ENCODE measurements around the gene SMOC2.

DNA sequence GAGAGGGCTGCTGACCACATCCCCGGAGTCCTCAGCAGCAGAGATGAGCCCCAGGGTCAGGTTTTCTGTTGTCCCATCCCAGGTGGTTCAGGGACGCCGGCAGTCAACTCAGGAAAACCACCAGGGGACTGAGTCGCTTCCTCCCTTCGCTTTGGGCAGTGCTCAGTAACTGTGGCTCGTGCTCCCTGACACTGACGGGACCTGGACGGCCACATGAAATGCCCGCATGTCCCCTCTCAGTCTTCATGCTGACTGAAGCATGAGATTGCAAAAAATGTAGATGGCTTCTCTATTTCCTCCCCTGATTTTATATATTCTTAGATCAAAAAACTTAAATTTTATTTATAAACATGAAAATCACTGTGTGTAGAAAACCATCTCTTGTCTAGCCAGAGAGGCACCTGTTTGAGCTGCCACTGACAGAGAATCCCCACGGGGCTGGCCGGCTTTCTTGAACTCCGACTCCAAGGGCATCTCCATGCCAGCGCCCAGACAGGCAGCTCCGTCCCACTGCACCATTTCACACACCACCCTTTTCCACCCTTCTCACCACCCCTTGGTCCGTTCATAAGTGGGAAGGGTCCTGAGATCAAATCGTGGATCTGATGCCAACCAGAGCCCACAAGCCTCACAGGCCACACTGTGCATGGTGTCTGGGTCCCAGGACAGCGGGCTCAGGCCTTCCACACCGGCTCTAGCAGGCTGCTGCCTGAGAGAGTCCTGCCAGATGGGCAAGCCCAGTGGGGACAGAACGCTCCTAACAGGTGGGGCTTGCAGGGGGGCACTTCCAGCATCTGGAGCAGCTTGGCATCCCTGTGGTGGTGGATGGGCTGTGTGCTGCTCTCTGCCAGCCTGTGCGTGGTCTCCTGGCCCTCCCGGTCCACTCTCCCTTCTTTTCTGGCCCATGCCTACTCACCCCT is 98.2 kb downstream of the SMOC2 start:
- TF ChIP-seq RXRA (CRISPR knock-in tag; IDR thresholded peaks at IDR 0.05) (no peak), SNAI1 (CRISPR knock-in tag; IDR thresholded peaks at IDR 0.05; ENCODE audit: borderline replicate concordance) (no peak), GPN1 (CRISPR knock-in tag; IDR thresholded peaks at IDR 0.05; ENCODE audit: borderline replicate concordance) (no peak), POLR2AphosphoS5 (IDR thresholded peaks at IDR 0.05; ENCODE audit: low read depth, low read length) (no peak), STAG1 (CRISPR knock-in tag; IDR thresholded peaks at IDR 0.05) (no peak), GLI4 (CRISPR knock-in tag; IDR thresholded peaks at IDR 0.05; ENCODE audit: borderline replicate concordance) (no peak), NFIC (IDR thresholded peaks at IDR 0.05; ENCODE audit: low read length) (no peak), ASH2L (IDR thresholded peaks at IDR 0.05; ENCODE audit: insufficient read length, low read depth, low read length) (no peak), CHD2 (IDR thresholded peaks at IDR 0.05; ENCODE audit: low read depth, low read length) (no peak), ZNF660 (CRISPR knock-in tag; IDR thresholded peaks at IDR 0.05; ENCODE audit: borderline replicate concordance, low read depth) (no peak), ZNF256 (CRISPR knock-in tag; conservative IDR thresholded peaks at IDR 0.05) (no peak)
- TF ChIP-seq, protein P1, sequence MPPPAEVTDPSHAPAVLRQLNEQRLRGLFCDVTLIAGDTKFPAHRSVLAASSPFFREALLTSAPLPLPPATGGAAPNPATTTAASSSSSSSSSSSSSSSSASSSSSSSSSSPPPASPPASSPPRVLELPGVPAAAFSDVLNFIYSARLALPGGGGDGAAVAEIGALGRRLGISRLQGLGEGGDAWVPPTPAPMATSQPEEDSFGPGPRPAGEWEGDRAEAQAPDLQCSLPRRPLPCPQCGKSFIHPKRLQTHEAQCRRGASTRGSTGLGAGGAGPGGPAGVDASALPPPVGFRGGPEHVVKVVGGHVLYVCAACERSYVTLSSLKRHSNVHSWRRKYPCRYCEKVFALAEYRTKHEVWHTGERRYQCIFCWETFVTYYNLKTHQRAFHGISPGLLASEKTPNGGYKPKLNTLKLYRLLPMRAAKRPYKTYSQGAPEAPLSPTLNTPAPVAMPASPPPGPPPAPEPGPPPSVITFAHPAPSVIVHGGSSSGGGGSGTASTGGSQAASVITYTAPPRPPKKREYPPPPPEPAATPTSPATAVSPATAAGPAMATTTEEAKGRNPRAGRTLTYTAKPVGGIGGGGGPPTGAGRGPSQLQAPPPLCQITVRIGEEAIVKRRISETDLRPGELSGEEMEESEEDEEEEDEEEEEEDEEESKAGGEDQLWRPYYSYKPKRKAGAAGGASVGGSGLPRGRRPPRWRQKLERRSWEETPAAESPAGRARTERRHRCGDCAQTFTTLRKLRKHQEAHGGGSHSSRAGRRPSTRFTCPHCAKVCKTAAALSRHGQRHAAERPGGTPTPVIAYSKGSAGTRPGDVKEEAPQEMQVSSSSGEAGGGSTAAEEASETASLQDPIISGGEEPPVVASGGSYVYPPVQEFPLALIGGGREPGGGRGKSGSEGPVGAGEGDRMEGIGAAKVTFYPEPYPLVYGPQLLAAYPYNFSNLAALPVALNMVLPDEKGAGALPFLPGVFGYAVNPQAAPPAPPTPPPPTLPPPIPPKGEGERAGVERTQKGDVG (CRISPR knock-in tag; IDR thresholded peaks at IDR 0.05; ENCODE audit: borderline replicate concordance), result no peak
- TF ChIP-seq, protein P2, sequence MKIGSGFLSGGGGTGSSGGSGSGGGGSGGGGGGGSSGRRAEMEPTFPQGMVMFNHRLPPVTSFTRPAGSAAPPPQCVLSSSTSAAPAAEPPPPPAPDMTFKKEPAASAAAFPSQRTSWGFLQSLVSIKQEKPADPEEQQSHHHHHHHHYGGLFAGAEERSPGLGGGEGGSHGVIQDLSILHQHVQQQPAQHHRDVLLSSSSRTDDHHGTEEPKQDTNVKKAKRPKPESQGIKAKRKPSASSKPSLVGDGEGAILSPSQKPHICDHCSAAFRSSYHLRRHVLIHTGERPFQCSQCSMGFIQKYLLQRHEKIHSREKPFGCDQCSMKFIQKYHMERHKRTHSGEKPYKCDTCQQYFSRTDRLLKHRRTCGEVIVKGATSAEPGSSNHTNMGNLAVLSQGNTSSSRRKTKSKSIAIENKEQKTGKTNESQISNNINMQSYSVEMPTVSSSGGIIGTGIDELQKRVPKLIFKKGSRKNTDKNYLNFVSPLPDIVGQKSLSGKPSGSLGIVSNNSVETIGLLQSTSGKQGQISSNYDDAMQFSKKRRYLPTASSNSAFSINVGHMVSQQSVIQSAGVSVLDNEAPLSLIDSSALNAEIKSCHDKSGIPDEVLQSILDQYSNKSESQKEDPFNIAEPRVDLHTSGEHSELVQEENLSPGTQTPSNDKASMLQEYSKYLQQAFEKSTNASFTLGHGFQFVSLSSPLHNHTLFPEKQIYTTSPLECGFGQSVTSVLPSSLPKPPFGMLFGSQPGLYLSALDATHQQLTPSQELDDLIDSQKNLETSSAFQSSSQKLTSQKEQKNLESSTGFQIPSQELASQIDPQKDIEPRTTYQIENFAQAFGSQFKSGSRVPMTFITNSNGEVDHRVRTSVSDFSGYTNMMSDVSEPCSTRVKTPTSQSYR (CRISPR knock-in tag; IDR thresholded peaks at IDR 0.05; ENCODE audit: borderline replicate concordance), result no peak
- TF ChIP-seq, protein P3, sequence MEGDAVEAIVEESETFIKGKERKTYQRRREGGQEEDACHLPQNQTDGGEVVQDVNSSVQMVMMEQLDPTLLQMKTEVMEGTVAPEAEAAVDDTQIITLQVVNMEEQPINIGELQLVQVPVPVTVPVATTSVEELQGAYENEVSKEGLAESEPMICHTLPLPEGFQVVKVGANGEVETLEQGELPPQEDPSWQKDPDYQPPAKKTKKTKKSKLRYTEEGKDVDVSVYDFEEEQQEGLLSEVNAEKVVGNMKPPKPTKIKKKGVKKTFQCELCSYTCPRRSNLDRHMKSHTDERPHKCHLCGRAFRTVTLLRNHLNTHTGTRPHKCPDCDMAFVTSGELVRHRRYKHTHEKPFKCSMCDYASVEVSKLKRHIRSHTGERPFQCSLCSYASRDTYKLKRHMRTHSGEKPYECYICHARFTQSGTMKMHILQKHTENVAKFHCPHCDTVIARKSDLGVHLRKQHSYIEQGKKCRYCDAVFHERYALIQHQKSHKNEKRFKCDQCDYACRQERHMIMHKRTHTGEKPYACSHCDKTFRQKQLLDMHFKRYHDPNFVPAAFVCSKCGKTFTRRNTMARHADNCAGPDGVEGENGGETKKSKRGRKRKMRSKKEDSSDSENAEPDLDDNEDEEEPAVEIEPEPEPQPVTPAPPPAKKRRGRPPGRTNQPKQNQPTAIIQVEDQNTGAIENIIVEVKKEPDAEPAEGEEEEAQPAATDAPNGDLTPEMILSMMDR (CRISPR knock-in tag; IDR thresholded peaks at IDR 0.05), result no peak

Measured in HepG2 (cell line).